RWPE1 (cell line): ENCODE data around the gene MYO5B.
A peak's percentile ranks its signal among the peaks of the same experiment; 100 is the strongest.

Source experiments
- CTCF ChIA-PET: fragments of 350-600 bp; sonication (Branson Sonifier 250); formaldehyde crosslinking; extraction: SDS; loops from one replicate; lab custom pipeline; 2021; lab: Yijun Ruan, JAX
- POLR2A ChIA-PET: fragments of 400-600 bp; formaldehyde crosslinking; extraction: SDS; loops from one replicate; lab custom pipeline; 2020; ENCODE audit warnings: antibody characterized with exemption; ENCODE audit not compliant: low non-redundant PET; lab: Yijun Ruan, JAX
- DNase-seq: peaks from one replicate; pipeline ENCODE4 v3.0.0; 2012; ENCODE audit warnings: low spot score
- H3K27ac ChIP-seq: fragments of 450-650 bp; 2 replicates; pipeline ENCODE4 v1.5.1; 2017
- TF ChIP-seq, protein P1 (sequence below): fragments of 450-650 bp; conservative IDR thresholded peaks from 2 replicates; pipeline ENCODE4 v1.5.1; 2017; ENCODE audit warnings: low read depth, mild to moderate bottlenecking

The MYO5B gene

DNA sequence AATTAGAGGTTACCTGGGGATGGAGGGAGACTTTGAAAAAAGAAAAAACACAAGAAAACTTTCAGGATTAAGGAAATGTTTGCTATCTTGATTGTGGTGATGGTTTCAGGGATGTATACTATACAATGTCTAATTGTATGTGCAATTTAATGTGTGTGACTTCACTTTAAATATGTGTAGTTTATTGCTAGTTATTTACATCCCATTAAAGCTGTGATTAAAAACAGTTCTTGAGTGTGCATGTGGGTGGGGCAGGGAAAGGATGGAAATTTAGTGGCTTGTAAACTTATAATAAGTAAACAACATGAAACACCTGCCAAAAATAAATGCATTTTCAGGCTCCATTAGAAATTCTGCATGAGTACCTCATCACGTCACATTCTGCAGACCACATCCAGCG, 167.0 kb downstream of the MYO5B start:
- TF ChIP-seq, protein P1, sequence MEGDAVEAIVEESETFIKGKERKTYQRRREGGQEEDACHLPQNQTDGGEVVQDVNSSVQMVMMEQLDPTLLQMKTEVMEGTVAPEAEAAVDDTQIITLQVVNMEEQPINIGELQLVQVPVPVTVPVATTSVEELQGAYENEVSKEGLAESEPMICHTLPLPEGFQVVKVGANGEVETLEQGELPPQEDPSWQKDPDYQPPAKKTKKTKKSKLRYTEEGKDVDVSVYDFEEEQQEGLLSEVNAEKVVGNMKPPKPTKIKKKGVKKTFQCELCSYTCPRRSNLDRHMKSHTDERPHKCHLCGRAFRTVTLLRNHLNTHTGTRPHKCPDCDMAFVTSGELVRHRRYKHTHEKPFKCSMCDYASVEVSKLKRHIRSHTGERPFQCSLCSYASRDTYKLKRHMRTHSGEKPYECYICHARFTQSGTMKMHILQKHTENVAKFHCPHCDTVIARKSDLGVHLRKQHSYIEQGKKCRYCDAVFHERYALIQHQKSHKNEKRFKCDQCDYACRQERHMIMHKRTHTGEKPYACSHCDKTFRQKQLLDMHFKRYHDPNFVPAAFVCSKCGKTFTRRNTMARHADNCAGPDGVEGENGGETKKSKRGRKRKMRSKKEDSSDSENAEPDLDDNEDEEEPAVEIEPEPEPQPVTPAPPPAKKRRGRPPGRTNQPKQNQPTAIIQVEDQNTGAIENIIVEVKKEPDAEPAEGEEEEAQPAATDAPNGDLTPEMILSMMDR: no peak
- H3K27ac ChIP-seq: no peak overlapping the region
- ChIA-PET POLR2A (no interaction called here), CTCF (no interaction called here)
- no peak for DNase-seq

DNA sequence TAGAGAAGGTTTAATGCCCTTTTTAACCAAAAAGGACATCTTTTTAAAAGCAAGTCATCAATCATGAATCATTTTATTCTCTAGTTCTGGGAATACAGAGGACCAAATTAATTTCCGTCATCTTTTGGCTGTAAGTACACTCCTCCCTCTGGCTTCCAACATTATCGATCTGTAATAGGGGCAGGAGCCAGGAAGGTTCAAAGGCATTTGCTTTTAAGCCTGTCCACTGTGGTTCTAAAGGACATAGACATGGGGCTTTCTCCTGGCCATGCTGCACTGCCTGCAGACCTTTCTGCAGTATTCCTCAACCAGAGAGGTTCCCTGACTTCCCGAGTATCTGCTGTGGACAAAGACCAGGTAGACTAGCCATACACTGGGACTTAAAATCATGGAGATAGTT, 170.5 kb downstream of the MYO5B start:
- CTCF ChIA-PET: no interaction called here
- TF ChIP-seq, protein P1: no peak
- no peak overlapping the region for H3K27ac ChIP-seq
- DNase-seq: no peak
- POLR2A ChIA-PET: no interaction called here

DNA sequence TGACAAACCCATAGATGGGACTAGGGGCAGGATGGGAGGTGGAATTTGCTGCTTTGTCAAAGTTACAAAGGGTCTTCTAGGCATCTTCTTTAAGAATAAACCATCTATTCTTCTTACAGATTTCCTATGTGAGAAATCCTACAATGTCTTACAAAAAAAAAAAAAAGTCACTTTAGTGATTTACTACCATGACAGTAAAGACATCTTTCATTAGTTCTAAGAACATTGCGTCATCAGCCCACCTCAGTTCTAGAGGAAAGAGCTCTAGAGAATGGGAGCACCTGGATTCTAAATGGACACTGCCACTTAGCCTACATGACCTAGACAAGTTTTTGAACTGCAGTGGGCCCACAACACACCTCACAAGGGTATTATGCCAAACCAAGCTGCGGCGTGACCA, 172.0 kb downstream of the MYO5B start:
- ChIA-PET CTCF (no interaction called here), POLR2A (no interaction called here)
- TF ChIP-seq, protein P1: no peak
- no peak overlapping the region for H3K27ac ChIP-seq
- DNase-seq: no peak

DNA sequence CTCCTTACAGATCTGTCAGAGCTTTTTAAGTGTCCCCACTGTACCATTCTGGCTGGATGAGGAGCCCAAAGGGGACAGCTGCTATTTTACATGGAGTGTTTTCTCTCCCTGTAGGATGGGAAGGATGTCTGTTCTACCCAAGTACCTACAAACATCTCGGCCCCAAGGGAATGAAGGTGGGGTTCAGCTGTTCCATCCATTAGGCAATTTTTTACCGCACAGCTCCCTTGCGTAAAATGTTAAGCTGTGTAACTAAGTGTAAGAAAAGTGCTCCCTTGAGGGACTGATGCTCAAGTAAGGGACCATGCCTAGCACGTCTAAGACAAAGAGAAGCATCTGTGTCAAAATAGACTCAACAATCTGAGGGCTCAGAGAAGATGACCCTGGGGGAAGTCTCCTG, 180.3 kb downstream of the MYO5B start:
- TF ChIP-seq, protein P1: no peak
- H3K27ac ChIP-seq: no peak overlapping the region
- POLR2A ChIA-PET: no interaction called here
- CTCF ChIA-PET: no interaction called here
- DNase-seq: no peak

DNA sequence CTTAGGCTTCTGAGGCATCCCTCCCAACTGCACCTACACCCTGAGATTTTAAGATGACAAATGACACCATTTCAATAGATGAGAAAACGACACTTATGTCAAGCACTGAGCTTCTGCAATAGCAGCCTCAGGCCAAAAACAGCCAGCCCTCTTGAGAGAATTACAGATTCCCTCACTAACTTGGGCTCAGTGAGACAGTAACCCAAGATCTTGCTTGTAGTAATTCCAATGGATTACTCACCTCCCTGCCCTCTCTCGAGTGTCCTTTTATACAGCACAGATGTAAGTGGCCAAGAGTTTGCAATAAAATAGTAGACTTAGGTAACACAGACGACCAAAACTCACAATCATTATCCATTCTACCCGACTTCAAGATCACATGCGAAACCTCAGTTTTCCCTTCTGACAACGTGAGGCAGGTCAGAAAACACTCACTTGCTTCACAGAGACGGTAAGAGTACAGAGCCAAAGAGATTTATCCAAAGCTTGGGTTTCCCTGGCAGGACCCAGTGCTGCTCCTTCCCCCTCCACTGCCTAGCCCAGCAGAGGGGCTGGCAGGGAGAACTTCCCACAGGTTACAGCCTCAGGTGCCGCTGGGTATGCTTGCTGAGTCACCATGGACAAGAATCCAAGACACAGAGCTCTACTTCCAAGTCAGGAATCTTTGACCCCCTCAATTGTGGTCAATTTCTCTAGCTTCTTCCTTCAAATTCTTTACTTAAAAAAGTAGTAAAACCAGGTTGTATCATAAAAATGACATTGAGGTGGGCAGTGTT, 181.4 kb downstream of the MYO5B start:
- TF ChIP-seq, protein P1: no peak
- H3K27ac ChIP-seq: no peak overlapping the region
- no peak for DNase-seq
- ChIA-PET POLR2A (no interaction called here), CTCF (no interaction called here)

DNA sequence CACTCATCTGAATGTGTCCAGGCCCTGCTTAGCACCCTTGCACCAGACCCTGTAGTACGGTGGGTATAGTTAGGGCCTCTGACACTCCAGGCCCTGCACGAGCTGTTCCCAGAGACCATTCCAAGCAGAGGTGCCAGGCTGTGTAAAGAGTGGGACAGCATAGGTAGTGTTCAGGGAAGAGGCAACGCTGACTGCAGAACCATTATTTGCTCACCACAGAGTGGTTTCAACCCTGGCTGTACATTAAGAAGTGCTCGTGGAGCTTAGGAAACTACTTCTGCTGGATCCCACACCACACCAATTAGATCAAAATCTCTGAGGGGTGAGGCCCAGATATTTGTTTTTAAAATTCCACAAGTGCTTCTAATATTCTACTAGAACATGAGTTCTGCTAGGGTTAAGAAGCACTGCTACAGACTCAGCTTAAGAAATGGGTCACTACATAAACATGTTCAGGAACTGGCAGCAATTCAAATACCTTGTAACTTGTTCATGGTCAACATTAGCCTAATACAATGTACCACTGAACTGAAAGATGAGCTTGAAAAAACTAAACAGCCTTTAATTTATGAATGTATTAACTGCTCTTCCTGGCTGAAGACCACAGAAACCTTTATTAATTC, 183.0 kb downstream of the MYO5B start:
- TF ChIP-seq, protein P1: no peak
- CTCF ChIA-PET: interaction anchor here (0.5 kb wide), 1 partner anchor 184 kb away, joined by 3 read pairs; no protein-coding TSS in a partner anchor
- H3K27ac ChIP-seq: no peak overlapping the region
- POLR2A ChIA-PET: no interaction called here
- DNase-seq: peak; percentile 1
